HG03060 (cell line): ENCODE results near the gene MORC1.

Source experiments
- ATAC-seq: cut with Tn5 transposase; IDR thresholded peaks from one replicate; pipeline ENCODE4 v1.9.1; 2021; ENCODE audit warnings: low read depth, moderate number of reproducible peaks; ENCODE audit not compliant: unreplicated experiment

The MORC1 gene

GRCh38 chr3:108947855-108948254 lies 170.1 kb downstream of the MORC1 start:
- ATAC-seq: no peak

GRCh38 chr3:108946292-108947285 lies 171.3 kb downstream of the MORC1 start:
- ATAC-seq: no peak

GRCh38 chr3:108940568-108941263 lies 177.2 kb downstream of the MORC1 start:
- ATAC-seq: no peak

- no peak for ATAC-seq
Measured at GRCh38 chr3:108940166-108940565, 177.8 kb downstream of the MORC1 start.

GRCh38 chr3:108936924-108937689 lies 180.8 kb downstream of the MORC1 start:
- no peak for ATAC-seq

- no peak for ATAC-seq
Measured at GRCh38 chr3:108931035-108931434, 186.9 kb downstream of the MORC1 start.

GRCh38 chr3:108918866-108919265 lies 199.1 kb downstream of the MORC1 start:
- ATAC-seq: no peak

GRCh38 chr3:108914774-108915641 lies 202.9 kb downstream of the MORC1 start:
- no peak for ATAC-seq

- ATAC-seq: no peak
Measured at GRCh38 chr3:108909799-108910198, 208.1 kb downstream of the MORC1 start.
